ENCODE results near the gene JAK1. TPM values are rescaled to one million over a fixed set of nuclear protein-coding genes. Genes with fewer than 3 reads are reported as not detected.

Gene JAK1
- total and polyA plus RNA-seq, 2 of the 8 experiments (the other 6 are each of a cell fraction or from before 2014, with no cell fraction given), result 7.8 to 24.5 TPM

DNA sequence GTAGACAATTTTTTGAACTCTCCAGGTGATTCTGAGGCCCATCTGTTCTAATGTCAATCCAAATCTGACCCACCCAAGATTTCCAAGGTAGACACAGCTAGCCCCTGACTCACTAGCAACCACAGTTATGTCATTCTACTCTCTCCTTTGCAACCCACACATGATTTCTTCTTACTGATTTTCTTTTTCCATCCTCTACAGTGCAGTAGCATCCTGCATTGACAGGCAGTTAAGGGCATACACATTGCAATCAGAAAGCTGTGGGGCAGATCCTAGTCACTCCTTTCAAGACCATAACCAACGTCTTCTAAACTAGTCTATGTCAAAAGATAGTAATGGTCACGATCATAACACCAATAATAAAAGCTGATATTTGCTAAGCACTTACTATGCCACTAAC, 54.2 kb downstream of the JAK1 start:
- 80% methylated on average over 2 of the region's 2 CpGs; no CpG with 5 or more reads in 1 of the 2 experiments for WGBS, 2 experiments (ENCODE audit: extremely low coverage in 1 of 2, insufficient coverage in 1 of 2, insufficient read length in 1 of 2, insufficient replicate concordance in 2 of 2, low coverage in 1 of 2, low lambda C conversion rate in 2 of 2, missing lambda C conversion rate in 1 of 2)
- Histone ChIP-seq H4K20me1 (replicated peaks in 1 of 2; ENCODE audit: control insufficient read depth in 1 of 2, insufficient read depth in 2 of 2, low read length in 2 of 2) (no peaks in the 10 kb centered on the region), H2AK5ac (ENCODE audit: low read depth, low read length) (no peak overlapping the region), H3K9ac (replicated peaks in 1 of 4; ENCODE audit: extremely low read depth in 1 of 4, low read depth in 3 of 4, low read length in 3 of 4) (no peak overlapping the region), H2BK12ac (ENCODE audit: low read depth, low read length) (no peak overlapping the region), H3K79me1 (ENCODE audit: low read depth, low read length) (no peaks in the 10 kb centered on the region), H3K4me3 (ENCODE audit: extremely low read depth in 1 of 4, insufficient read depth in 2 of 4, low read depth in 3 of 4, low read length in 4 of 4) (no peak overlapping the region), H4K91ac (replicated peaks; ENCODE audit: insufficient read length, low read length) (no peak overlapping the region), H3K4me1 (replicated peaks in 1 of 4; ENCODE audit: control insufficient read depth in 3 of 4, insufficient read depth in 4 of 4, low read length in 3 of 4) (peaks cover 0 to 6% (median 3%) of the 10 kb centered on the region in 4 experiments; a peak in 3 of 7 replicates), H3K9me3 (ENCODE audit: insufficient read depth in 2 of 2, low read depth in 1 of 2, low read length in 1 of 2) (no peaks in the 10 kb centered on the region), H2BK20ac (ENCODE audit: low read length) (no peak overlapping the region), H3K18ac (ENCODE audit: extremely low read depth, low read length) (no peak overlapping the region), H3K14ac (ENCODE audit: insufficient read length) (no peak overlapping the region), H3K36me3 (ENCODE audit: control insufficient read depth in 2 of 4, insufficient read depth in 4 of 4, low read length in 3 of 4) (no peaks in the 10 kb centered on the region), H3K79me2 (ENCODE audit: control insufficient read depth in 1 of 2, insufficient read depth in 2 of 2, low read length in 2 of 2) (no peaks in the 10 kb centered on the region), H3K23me2 (ENCODE audit: low read depth, low read length) (no peaks in the 10 kb centered on the region), H2BK120ac (replicated peaks; ENCODE audit: low read depth, low read length) (no peak overlapping the region), H3K56ac (replicated peaks; ENCODE audit: insufficient read length, low read depth, low read length) (no peak overlapping the region), H4K8ac (ENCODE audit: extremely low read depth, insufficient read depth, low read length) (no peak overlapping the region), H2BK15ac (ENCODE audit: low read length) (no peak overlapping the region), H3K27ac (ENCODE audit: low read depth, low read length) (no peak overlapping the region), H2BK5ac (ENCODE audit: low read depth, low read length) (no peak overlapping the region), H3K27me3 (replicated peaks in 1 of 4; ENCODE audit: control insufficient read depth in 3 of 4, extremely low read depth in 1 of 4, insufficient read depth in 3 of 4, low read length in 3 of 4) (no peaks in the 10 kb centered on the region), H3K23ac (ENCODE audit: insufficient read length) (no peak overlapping the region), H4K5ac (ENCODE audit: insufficient read length, low read depth, low read length) (no peak overlapping the region), H2AFZ (ENCODE audit: low read length) (no peak overlapping the region), H3K4ac (replicated peaks; ENCODE audit: insufficient read length, low read depth, low read length) (no peak overlapping the region), H3K4me2 (ENCODE audit: insufficient read depth in 1 of 2, low read depth in 2 of 2, low read length in 2 of 2) (no peak overlapping the region)
- TF ChIP-seq CHD1 (IDR thresholded peaks at IDR 0.05; ENCODE audit: low read depth, low read length) (no peak), JUND (IDR thresholded peaks at IDR 0.05; ENCODE audit: low read length) (no peak), HDAC6 (IDR thresholded peaks at IDR 0.05; ENCODE audit: low read depth, low read length) (no peak), KDM4A (IDR thresholded peaks at IDR 0.05; ENCODE audit: low read depth, low read length, severe bottlenecking) (no peak), RXRA (IDR thresholded peaks at IDR 0.05; ENCODE audit: insufficient read depth, low read depth, low read length) (no peak)
- ChIA-PET CTCF (ENCODE audit: partially characterized antibody) (interaction anchor here (1.0 kb wide), 1 partner anchor 11 kb away, joined by 4 read pairs; no protein-coding TSS in a partner anchor), POLR2A (ENCODE audit: partially characterized antibody) (no interaction called here)
- FAIRE-seq (no peak), DNase-seq (ENCODE audit: low read depth in 1 of 2, low spot score in 2 of 2) (no peak)

Measured in H1 (cell line).